CD4-positive, alpha-beta T cell treated with Interleukin-2 at 100 ng/mL for 4 hours (primary cell): ENCODE data around the gene MAG.

ENCODE experiments used
- DNase-seq: peaks from one replicate; pipeline ENCODE4 v3.0.0-alpha.2; 2020; ENCODE audit warnings: low spot score

The MAG gene

DNA sequence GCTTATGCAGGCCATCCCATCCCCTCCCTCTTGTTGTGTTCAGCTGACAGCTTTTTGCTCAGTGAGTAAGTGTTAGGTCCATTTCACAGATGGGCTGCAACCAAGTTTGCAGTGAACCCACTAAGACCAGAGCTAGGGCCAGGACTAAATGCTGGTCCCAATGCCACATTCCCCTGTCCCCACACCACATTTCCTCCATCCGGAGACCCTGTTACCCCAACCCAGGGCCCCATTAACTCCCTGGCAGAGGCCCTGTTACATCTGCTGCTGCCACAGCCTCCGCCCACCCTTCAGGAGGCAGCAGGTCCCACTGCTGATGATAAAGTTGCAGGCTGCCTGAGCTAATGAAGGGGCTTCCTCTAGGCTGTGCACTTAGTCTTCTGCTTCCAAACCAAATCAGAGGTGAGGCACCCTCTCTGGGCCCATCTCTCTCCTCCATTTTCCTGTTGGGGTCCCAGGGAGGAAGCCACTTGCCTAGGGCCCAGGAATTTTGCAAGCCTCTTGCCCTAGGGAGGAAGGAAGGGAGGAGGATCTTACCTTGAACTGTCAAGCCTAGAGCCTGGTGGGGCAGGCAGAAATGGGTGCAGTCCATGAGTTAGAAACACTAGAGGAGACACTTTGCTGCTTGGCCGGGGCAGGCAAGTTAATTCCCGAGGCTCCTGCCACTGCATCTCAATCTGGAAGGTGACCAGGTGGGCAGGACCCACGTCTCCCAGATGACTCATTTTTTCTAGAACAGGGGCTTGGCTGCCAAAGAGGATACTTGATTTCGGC is 26.6 kb upstream of the MAG start:
- no peak for DNase-seq

DNA sequence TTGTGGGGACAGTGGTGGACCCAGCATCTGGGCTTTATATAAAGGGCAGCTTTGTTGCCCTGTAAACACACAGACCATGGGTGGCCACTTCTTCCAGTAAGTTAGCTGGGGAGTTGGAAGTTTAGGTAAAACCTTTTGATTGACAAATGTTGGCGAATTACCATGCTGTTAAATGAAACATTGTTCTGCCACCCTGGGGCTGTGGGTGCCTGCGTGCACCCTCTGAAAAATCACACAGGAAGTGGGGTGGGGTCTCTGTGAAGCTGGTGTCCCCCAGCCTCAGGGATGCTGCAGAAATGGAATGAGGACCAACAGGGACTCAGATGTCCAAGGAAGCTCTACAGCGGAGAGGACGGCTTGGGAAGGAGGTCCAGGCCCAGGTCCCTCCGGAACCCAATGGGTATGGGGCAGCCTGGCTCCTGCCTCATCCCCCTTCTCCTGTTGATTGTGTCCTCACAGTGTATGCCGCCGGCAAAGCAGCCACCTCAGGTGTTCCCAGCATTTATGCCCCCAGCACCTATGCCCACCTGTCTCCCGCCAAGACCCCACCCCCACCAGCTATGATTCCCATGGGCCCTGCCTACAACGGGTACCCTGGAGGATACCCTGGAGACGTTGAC is 26.0 kb upstream of the MAG start:
- no peak for DNase-seq

DNA sequence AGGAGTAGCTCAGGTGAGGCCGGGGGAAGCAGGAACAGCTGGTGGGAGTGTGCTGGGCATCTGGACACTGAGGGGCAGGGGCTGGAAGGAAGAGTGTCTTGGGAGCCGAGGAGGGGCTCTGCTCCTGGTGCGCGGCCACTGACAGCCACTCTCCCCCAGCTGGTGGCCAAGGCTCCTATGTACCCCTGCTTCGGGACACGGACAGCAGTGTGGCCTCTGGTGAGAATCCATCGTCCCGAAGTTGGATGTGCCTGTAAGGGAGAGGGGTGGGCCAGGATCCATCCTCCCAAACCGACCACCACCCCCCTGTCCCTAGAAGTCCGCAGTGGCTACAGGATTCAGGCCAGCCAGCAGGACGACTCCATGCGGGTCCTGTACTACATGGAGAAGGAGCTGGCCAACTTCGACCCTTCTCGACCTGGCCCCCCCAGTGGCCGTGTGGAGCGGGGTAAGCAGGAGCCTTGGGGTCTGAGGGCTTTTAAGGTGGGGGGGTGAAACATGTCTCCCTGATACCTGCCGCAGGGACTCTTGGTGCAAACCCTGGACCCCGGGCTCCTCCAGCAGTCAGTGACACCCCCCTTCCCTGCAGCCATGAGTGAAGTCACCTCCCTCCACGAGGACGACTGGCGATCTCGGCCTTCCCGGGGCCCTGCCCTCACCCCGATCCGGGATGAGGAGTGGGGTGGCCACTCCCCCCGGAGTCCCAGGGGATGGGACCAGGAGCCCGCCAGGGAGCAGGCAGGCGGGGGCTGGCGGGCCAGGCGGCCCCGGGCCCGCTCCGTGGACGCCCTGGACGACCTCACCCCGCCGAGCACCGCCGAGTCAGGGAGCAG is 25.2 kb upstream of the MAG start:
- no peak for DNase-seq

DNA sequence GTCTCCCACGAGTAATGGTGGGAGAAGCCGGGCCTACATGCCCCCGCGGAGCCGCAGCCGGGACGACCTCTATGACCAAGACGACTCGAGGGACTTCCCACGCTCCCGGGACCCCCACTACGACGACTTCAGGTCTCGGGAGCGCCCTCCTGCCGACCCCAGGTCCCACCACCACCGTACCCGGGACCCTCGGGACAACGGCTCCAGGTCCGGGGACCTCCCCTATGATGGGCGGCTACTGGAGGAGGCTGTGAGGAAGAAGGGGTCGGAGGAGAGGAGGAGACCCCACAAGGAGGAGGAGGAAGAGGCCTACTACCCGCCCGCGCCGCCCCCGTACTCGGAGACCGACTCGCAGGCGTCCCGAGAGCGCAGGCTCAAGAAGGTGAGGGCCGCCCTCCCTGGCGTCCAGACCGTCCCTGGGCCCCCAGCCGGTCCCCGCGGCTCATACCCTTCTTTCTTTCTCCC is 24.6 kb upstream of the MAG start:
- peak; percentile 27 for DNase-seq

GRCh38 chr19:35267818-35268535 is 24.0 kb upstream of the MAG start:
- peak; percentile 69 for DNase-seq

DNA sequence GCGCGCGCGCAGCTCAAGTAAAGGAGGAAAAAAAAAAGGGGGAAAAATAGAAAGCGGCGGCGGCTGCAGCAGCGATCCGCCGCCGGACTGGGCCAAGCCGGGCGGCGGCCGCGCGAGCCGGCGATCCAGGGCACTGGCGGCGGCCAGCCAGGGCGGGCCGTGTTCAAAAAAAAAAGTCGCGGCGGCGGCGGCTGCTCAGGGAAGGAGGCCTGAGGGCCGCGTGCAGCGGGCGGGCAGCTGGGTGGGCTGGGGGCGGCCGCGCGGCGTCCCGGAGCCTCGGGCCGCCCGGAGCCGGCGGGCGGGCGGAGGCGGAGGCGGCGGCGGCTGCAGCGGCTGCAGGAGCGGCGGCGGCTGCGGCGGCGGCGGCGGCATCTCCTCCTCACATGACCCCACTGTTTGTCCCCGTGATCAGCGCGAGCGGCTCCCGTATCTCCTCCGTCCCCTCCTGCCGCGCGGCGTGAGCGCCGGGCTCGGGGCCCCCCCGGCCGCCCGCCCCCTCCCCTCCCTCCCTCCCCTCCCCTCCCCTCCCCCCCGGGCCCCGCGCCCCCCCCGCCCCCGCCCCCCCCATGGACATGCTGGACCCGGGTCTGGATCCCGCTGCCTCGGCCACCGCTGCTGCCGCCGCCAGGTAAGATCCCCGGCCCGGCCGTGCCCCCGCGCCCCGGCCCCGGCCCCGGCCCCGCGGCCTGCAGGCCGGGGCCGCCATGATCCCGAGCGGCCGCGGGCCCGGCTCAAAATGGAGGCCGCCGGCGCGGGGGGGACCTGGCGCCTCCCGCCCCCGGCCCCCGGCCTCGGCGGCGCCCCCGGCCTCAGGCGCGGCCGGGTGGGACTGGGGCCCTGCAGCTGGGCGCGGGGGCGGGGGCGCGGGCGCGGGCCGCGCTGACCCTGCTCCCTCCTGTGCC is 23.2 kb upstream of the MAG start, which contains the start of gene USF2:
USF2 (plus strand) TSS at position 427 of the 902 bp plus-strand sequence; CDS start at position 567, 140 bp downstream.
- peak; percentile 61 for DNase-seq

- peak; percentile 78 for DNase-seq
Observed at GRCh38 chr19:35269438-35270117, 22.4 kb upstream of the MAG start.

GRCh38 chr19:35270381-35270811 is 21.6 kb upstream of the MAG start:
- DNase-seq, result no peak

GRCh38 chr19:35271546-35271945 is 20.4 kb upstream of the MAG start:
- no peak for DNase-seq

- DNase-seq, result no peak
Observed at GRCh38 chr19:35272122-35272719, 19.7 kb upstream of the MAG start.

DNA sequence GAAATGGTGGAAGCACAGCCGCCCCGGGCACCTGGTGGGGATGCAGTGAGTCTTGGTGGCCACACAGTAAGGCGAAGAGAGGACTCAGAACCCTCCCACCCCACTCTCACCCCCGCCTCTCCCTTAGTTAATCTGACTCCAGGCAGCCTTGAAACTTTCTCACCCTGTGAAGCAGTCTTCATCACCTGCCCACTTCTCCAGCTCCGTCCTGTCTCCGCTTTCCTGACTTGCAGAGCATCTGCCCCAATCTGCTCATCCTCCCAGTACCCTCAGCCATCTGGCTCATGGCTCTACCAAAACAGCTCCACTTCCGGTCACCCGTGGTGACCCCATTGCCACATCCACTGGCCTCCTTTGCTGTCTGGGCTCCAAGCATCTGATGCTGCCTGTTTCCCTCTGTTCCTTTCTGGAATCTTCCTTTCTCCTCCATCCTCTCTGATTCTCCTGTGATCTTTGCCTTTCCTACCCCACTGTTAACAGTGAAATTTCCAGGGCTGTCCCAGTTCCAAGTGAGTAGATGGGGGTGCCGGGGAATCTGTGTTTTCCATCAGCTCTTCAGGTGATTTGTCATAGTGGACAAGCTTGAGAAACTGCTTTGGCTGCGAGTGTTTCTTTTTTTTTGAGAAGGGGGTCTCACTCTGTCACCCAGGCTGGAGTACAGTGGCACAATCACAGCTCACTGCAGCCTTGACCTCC is 18.9 kb upstream of the MAG start:
- DNase-seq, result no peak

DNA sequence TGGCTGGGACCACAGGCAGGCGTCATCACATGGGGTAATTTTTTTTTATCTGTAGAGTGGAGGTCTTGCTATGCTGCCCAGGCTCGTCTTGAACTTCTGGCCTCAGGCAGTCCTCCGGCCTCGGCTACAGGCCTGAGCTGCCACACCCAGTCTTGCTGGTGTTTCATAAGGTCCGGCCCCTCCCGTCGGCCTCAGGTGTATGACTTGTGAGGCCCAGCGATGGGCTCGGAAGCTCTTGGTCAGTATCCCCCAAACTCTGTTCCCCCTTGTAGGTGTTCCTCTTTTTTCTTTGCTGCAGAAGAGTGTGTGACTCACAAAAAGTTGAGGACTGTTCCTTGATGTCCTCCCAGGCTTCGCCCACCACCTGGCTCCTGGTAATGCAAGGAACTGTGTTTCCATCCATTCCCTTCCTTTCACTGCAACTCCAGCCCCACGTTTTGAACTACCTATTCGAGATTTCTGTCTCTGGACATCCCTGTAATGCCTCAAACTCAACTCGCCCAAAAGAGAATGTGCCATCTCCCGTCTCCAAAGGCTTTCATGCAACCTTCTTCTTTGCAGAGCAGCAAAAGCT is 18.2 kb upstream of the MAG start:
- no peak for DNase-seq

DNA sequence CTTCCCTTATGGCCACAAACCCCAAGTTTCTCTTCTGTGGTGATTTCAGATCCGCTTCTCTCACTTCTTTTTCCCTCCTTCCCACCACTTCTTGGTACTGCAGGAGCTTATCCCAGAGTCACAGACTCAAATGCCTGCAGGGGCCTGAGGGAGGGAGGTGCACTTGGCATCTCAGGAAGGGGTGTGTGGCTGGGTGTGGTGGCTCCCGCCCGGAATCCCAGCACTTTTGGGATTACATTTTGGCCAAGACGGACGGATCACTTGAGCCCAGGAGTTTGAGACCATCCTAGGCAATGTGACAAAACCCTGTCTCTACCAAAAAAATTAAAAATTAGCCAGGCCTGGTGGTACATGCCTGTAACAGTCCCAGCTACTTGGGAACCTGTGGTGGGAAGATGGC is 17.6 kb upstream of the MAG start:
- DNase-seq, result no peak

DNA sequence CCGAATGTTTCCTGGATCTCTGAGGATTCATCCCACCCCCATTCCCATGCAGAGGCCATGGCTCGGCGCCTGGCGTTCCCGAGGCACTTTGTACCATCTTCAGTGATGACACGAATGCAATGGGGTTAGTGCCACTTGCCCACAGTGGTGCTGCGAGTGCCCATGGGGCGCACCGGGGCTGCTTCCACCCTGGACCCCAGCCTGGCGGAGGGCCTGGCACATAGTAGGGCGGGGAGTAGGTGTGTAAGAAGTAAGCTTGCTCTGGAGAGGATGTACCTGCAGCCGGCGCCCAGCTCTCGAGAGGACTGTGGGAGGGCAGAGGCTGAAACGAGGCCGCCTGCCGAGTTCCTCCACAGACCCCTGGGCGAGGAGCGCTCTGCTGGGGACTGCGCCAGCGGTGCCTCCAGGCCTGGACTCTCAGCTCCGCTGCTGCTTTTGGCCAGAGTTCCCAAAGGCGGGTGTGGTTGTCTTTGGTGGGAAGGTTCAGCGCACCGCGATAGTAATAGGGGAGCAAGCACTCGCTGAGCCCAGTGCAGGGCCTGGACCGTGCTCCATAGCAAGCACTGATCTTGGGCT is 15.2 kb upstream of the MAG start:
- no peak for DNase-seq

- DNase-seq, result no peak
Observed at GRCh38 chr19:35278578-35279284, 13.2 kb upstream of the MAG start.

- no peak for DNase-seq
Observed at GRCh38 chr19:35279374-35279773, 12.6 kb upstream of the MAG start.

GRCh38 chr19:35279985-35280821 is 11.8 kb upstream of the MAG start:
- DNase-seq, result no peak
